IMR-90 (cell line): Measurements from ENCODE around the gene RPL10. TPM values are rescaled to one million over a fixed set of nuclear protein-coding genes. Genes with fewer than 3 reads are reported as not detected.

Source experiments
- ATAC-seq: fragments of 200-7000 bp; cut with Tn5 transposase; 2 replicates; pipeline ENCODE4 v1.9.1; 2020; ENCODE audit warnings: low read depth, mild to moderate bottlenecking, moderate library complexity
- BruUV-seq: library from RNA; stranded (reverse); fragments of 400-500 nt; replicated peaks from 2 replicates; lab custom pipeline; 2021; lab: Mats Ljungman, UMichigan
- CTCF ChIA-PET: fragments of 300-600 bp; formaldehyde crosslinking; extraction: SDS; loops from one replicate; lab custom pipeline; 2021; ENCODE audit warnings: antibody characterized with exemption; lab: Yijun Ruan, JAX
- POLR2A ChIA-PET: fragments of 300-600 bp; sonication (Branson Sonifier 250); formaldehyde crosslinking; loops from one replicate; lab custom pipeline; 2022; ENCODE audit warnings: antibody characterized with exemption; ENCODE audit not compliant: unreplicated experiment; lab: Charles Lee
- DNase-seq: peaks from one replicate; pipeline ENCODE4 v3.0.0; 2013
- H2AFZ ChIP-seq: replicated peaks from 2 replicates; pipeline ENCODE3; 2013; ENCODE audit warnings: low read length, mild to moderate bottlenecking; ENCODE audit not compliant: poor library complexity
- H2AK5ac ChIP-seq: 2 replicates; pipeline ENCODE4 v1.6.1; 2013; ENCODE audit warnings: low read depth, low read length, inconsistent platforms
- H2AK9ac ChIP-seq: replicated peaks from 2 replicates; pipeline ENCODE3; 2013; ENCODE audit warnings: mild to moderate bottlenecking, low read depth, low read length, moderate library complexity; ENCODE audit not compliant: poor library complexity
- H2BK120ac ChIP-seq: 2 replicates; pipeline ENCODE4 v1.6.1; 2013; ENCODE audit warnings: low read depth, low read length, inconsistent platforms
- H2BK15ac ChIP-seq: 3 replicates; pipeline ENCODE4 v1.6.1; 2013; ENCODE audit warnings: low read depth, low read length, inconsistent platforms
- H2BK20ac ChIP-seq: 2 replicates; pipeline ENCODE4 v1.6.1; 2013; ENCODE audit warnings: low read depth, mild to moderate bottlenecking, inconsistent platforms, low read length, moderate library complexity
- H2BK5ac ChIP-seq: 2 replicates; pipeline ENCODE4 v1.6.1; 2013; ENCODE audit warnings: mild to moderate bottlenecking, low read depth, low read length, inconsistent platforms; ENCODE audit not compliant: poor library complexity, severe bottlenecking
- H3K14ac ChIP-seq: replicated peaks from 2 replicates; pipeline ENCODE4 v1.6.1; 2013; ENCODE audit warnings: low read depth, low read length, inconsistent platforms
- H3K18ac ChIP-seq: 2 replicates; pipeline ENCODE4 v1.6.1; 2013; ENCODE audit warnings: low read depth, low read length, control low read depth
- H3K23ac ChIP-seq: 2 replicates; pipeline ENCODE4 v1.6.1; 2013; ENCODE audit warnings: low read depth, low read length, inconsistent platforms
- H3K27ac ChIP-seq: 2 replicates; pipeline ENCODE4 v1.5.1; 2013; ENCODE audit warnings: mild to moderate bottlenecking, control low read depth, low read length; ENCODE audit not compliant: insufficient read depth
- H3K27me3 ChIP-seq: 2 replicates; pipeline ENCODE4 v1.6.1; 2013; ENCODE audit warnings: low read length; ENCODE audit not compliant: control insufficient read depth, insufficient read depth
- H3K36me3 ChIP-seq: 2 replicates; pipeline ENCODE4 v1.6.1; 2013; ENCODE audit warnings: low read length, mixed read lengths; ENCODE audit not compliant: control insufficient read depth, insufficient read depth
- H3K4ac ChIP-seq: 2 replicates; pipeline ENCODE4 v1.6.1; 2013; ENCODE audit warnings: low read depth, low read length, inconsistent platforms
- H3K4me1 ChIP-seq: 2 replicates; pipeline ENCODE4 v1.6.1; 2013; ENCODE audit warnings: low read length, mixed read lengths; ENCODE audit not compliant: control insufficient read depth, insufficient read depth
- H3K4me2 ChIP-seq: 2 replicates; pipeline ENCODE4 v1.6.1; 2013; ENCODE audit warnings: low read depth, mild to moderate bottlenecking, control low read depth, low read length, moderate library complexity
- H3K4me3 ChIP-seq: 2 replicates; pipeline ENCODE4 v1.5.1; 2013; ENCODE audit warnings: low read depth, mild to moderate bottlenecking, control low read depth, low read length, moderate library complexity; ENCODE audit not compliant: insufficient read depth
- H3K56ac ChIP-seq: 2 replicates; pipeline ENCODE4 v1.6.1; 2013; ENCODE audit warnings: low read length, inconsistent platforms; ENCODE audit not compliant: insufficient read depth; ENCODE audit errors: extremely low read depth
- H3K79me1 ChIP-seq, 2 experiments: 2 replicates each; pipeline ENCODE4 v1.6.1; 2013; ENCODE audit warnings: low read length in 2 of 2, inconsistent platforms in 1 of 2, low read depth in 1 of 2
- H3K9ac ChIP-seq: 2 replicates; pipeline ENCODE4 v1.6.1; 2013; ENCODE audit warnings: low read depth, low read length, control low read depth
- H3K9me1 ChIP-seq: 2 replicates; pipeline ENCODE4 v1.6.1; 2013; ENCODE audit warnings: low read length, inconsistent platforms; ENCODE audit not compliant: insufficient read depth
- H3K9me3 ChIP-seq: 2 replicates; pipeline ENCODE4 v1.6.1; 2013; ENCODE audit warnings: low read length; ENCODE audit not compliant: control insufficient read depth, insufficient read depth
- H4K20me1 ChIP-seq: 2 replicates; pipeline ENCODE4 v1.6.1; 2013; ENCODE audit warnings: low read length, inconsistent platforms; ENCODE audit not compliant: insufficient read depth
- H4K5ac ChIP-seq: 2 replicates; pipeline ENCODE4 v1.6.1; 2013; ENCODE audit warnings: mild to moderate bottlenecking, low read depth, low read length, control low read depth
- H4K8ac ChIP-seq, 2 experiments: 2 replicates each; pipeline ENCODE4 v1.6.1; 2013; ENCODE audit warnings: low read depth in 2 of 2, low read length in 2 of 2, control low read depth in 1 of 2, inconsistent platforms in 1 of 2
- H4K91ac ChIP-seq: 2 replicates; pipeline ENCODE4 v1.6.1; 2013; ENCODE audit warnings: low read depth, low read length, inconsistent platforms; ENCODE audit not compliant: insufficient read depth
- BHLHE40 ChIP-seq: fragments of 150-350 bp; IDR thresholded peaks from 2 replicates; pipeline ENCODE4 v1.6.1; 2016; ENCODE audit warnings: mild to moderate bottlenecking, low read depth, low read length
- CHD1 ChIP-seq: IDR thresholded peaks from 2 replicates; pipeline ENCODE4 v1.6.1; 2012; ENCODE audit warnings: low read depth, low read length, improper control_type of control experiment
- ELK1 ChIP-seq: fragments of 150-350 bp; IDR thresholded peaks from 2 replicates; pipeline ENCODE4 v1.6.1; 2016; ENCODE audit warnings: low read depth, mild to moderate bottlenecking, low read length, moderate library complexity, borderline replicate concordance
- MAFK ChIP-seq: IDR thresholded peaks from 2 replicates; pipeline ENCODE4 v1.6.1; 2012; ENCODE audit warnings: low read depth, low read length, improper control_type of control experiment
- MXI1 ChIP-seq: IDR thresholded peaks from 2 replicates; pipeline ENCODE4 v1.6.1; 2012; ENCODE audit warnings: low read depth, mild to moderate bottlenecking, low read length, moderate library complexity, borderline replicate concordance
- NFE2L2 ChIP-seq: fragments of 150-350 bp; IDR thresholded peaks from 2 replicates; pipeline ENCODE4 v1.6.1; 2016; ENCODE audit warnings: low read depth, mild to moderate bottlenecking, low read length
- POLR2A ChIP-seq: IDR thresholded peaks from 2 replicates; pipeline ENCODE4 v1.6.1; 2012; ENCODE audit warnings: mild to moderate bottlenecking, low read depth, low read length
- RAD21 ChIP-seq: IDR thresholded peaks from 2 replicates; pipeline ENCODE4 v1.6.1; 2012; ENCODE audit warnings: low read length, improper control_type of control experiment
- RCOR1 ChIP-seq: IDR thresholded peaks from 2 replicates; pipeline ENCODE4 v1.6.1; 2012; ENCODE audit warnings: mild to moderate bottlenecking, low read length, improper control_type of control experiment; ENCODE audit not compliant: insufficient replicate concordance
- SMC3 ChIP-seq: fragments of 150-350 bp; IDR thresholded peaks from 2 replicates; pipeline ENCODE4 v1.6.1; 2016; ENCODE audit warnings: low read depth, mild to moderate bottlenecking, antibody characterized with exemption, low read length, moderate library complexity
- USF2 ChIP-seq: fragments of 150-350 bp; IDR thresholded peaks from 2 replicates; pipeline ENCODE4 v1.6.1; 2017; ENCODE audit warnings: mild to moderate bottlenecking, antibody characterized with exemption, low read length, low read depth
- WGBS, 2 experiments: methylation state at CpG; one replicate each; pipeline versions ENCODE4 v1.1.5 to v1.1.7; 2013; ENCODE audit warnings: missing lambda C conversion rate in 2 of 2; ENCODE audit not compliant: insufficient read length in 1 of 2; ENCODE audit errors: extremely low coverage in 2 of 2; 5-methylcytosine and 5-hydroxymethylcytosine counted together
- dilution Hi-C: fragments of 300-500 bp; cut with HindIII; formaldehyde crosslinking; loops from one replicate; pipeline ENCODE4 v1.14.3; 2018; ENCODE audit warnings: low sequenced_read_pairs; ENCODE audit not compliant: unreplicated experiment
- in situ Hi-C: fragments of 300-500 bp; cut with MboI; formaldehyde crosslinking; loops from 3 replicates; pipeline ENCODE4 v1.14.3; 2019; ENCODE audit warnings: low sequenced_read_pairs, inconsistent platforms, mixed read lengths
- intact Hi-C: fragments of 100-400 bp; cut with micrococcal nuclease; formaldehyde crosslinking; loops from 2 replicates; pipeline ENCODE4 v1.10.0; 2022
- polyA plus RNA-seq, 3 experiments: library from polyadenylated mRNA; depleted of rRNA; stranded (reverse); fragments of >200 nt; gene quantifications; 2 replicates each; pipeline ENCODE4 v1.2.3, GENCODE V29; 2012; ENCODE audit warnings: low replicate concordance in 1 of 3
- total RNA-seq: library from RNA; depleted of rRNA; stranded (reverse); fragments of >200 nt; gene quantifications from 2 replicates; pipeline ENCODE4 v1.2.3, GENCODE V29; 2012

Gene RPL10
- total and polyA plus RNA-seq, 2 of the 4 experiments (the other 2 are of a cell fraction), result 1,582 to 7,467 TPM

GRCh38 chrX:154434394-154435168, 36.4 kb downstream of the RPL10 start:
- Histone ChIP-seq H4K91ac (no peak overlapping the region), H3K18ac (no peak overlapping the region), H3K4ac (no peak overlapping the region), H3K4me3 (no peak overlapping the region), H4K5ac (no peak overlapping the region), H3K14ac (no peak overlapping the region), H3K56ac (no peak overlapping the region), H2BK5ac (no peak overlapping the region), H3K79me1 (peaks cover 3 to 19% of the 10 kb centered on the region in 2 experiments; a peak in 3 of 4 replicates), H4K8ac (no peak overlapping the region), H2BK15ac (no peak overlapping the region), H3K9me3 (no peaks in the 10 kb centered on the region), H3K9me1 (0 out of 2 replicates have a peak, but pooled peaks cover 2% of the 10 kb centered on the region), H4K20me1 (peaks cover 21% of the 10 kb centered on the region), H3K36me3 (peaks cover 38% of the 10 kb centered on the region), H3K4me1 (peaks cover 5% of the 10 kb centered on the region), H3K27me3 (no peaks in the 10 kb centered on the region), H3K27ac (no peak overlapping the region), H2BK20ac (no peak overlapping the region), H3K9ac (no peak overlapping the region), H2AK5ac (no peak overlapping the region), H3K23ac (no peak overlapping the region), H2AK9ac (no peak overlapping the region), H3K4me2 (no peak overlapping the region), H2BK120ac (no peak overlapping the region), H2AFZ (no peak overlapping the region)
- no TSS peak for BruUV-seq
- intact Hi-C loops (no loop called here), in situ Hi-C loops (no loop called here), dilution Hi-C loops (no loop called here)
- ChIA-PET CTCF (no interaction called here), POLR2A (interaction anchor here (0.7 kb wide), 1 partner anchor 63 kb away, joined by 3 read pairs; no protein-coding TSS in a partner anchor)
- TF ChIP-seq POLR2A (no peak), MAFK (no peak), BHLHE40 (no peak), SMC3 (no peak), NFE2L2 (no peak), ELK1 (no peak), USF2 (no peak), RAD21 (no peak), RCOR1 (no peak), MXI1 (no peak), CHD1 (no peak)
- WGBS, 2 experiments, result 100% methylated on average over 1 of the region's 7 CpGs; no CpG with 5 or more reads in 1 of the 2 experiments
- ATAC-seq (no peak), DNase-seq (no peak)
